K562 (cell line): ENCODE results near the gene CPVL. TPM values are rescaled to one million over a fixed set of nuclear protein-coding genes. Genes with fewer than 3 reads are reported as not detected.

Experiments used
- ATAC-seq: fragments of 200-7000 bp; cut with Tn5 transposase; 3 replicates; pipeline ENCODE4 v1.9.1; 2020; ENCODE audit warnings: moderate library complexity
- BruUV-seq: library from RNA; stranded (reverse); fragments of 400-500 nt; replicated peaks from 2 replicates; lab custom pipeline; 2021; lab: Mats Ljungman, UMichigan
- CTCF ChIA-PET: fragments of 300-600 bp; formaldehyde crosslinking; extraction: SDS; loops from one replicate; lab custom pipeline; 2021; ENCODE audit warnings: low intra/inter-chr PET ratio; lab: Yijun Ruan, JAX
- POLR2A ChIA-PET: fragments of 300-600, 350-650 bp; sonication (Branson Sonifier 250); formaldehyde crosslinking; extraction: SDS; loops from one replicate; lab custom pipeline; 2021; ENCODE audit warnings: antibody characterized with exemption, inconsistent platforms; lab: Yijun Ruan, JAX
- DNase-seq, 4 experiments: peaks; one replicate each; pipeline versions ENCODE4 v3.0.0 to v3.0.0-alpha.2; 2011 to 2018; ENCODE audit warnings: low spot score in 3 of 4, mixed read lengths in 3 of 4; ENCODE audit errors: extremely low read depth in 1 of 4
- FAIRE-seq: peaks from 2 replicates; lab custom pipeline; 2011; peaks lifted over from hg19 to GRCh38; lab: Jason Lieb, UNC
- H2AFZ ChIP-seq: 2 replicates; pipeline ENCODE4 v1.6.0; 2011; ENCODE audit warnings: low read depth, low read length, control low read depth, inconsistent platforms
- H3K27ac ChIP-seq: fragments of 200-600 bp; 3 replicates; pipeline ENCODE4 v1.8.0; 2011; ENCODE audit warnings: low read depth, mild to moderate bottlenecking, control low read depth, inconsistent platforms, low read length, moderate library complexity, mixed read lengths; ENCODE audit errors: extremely low read depth
- H3K27me3 ChIP-seq, 2 experiments: fragments of 300-600 bp in 1 of 2; 2 replicates in 1 of 2; 3 replicates in 1 of 2; pipeline versions ENCODE4 v1.6.0 to v1.8.0; 2011; ENCODE audit warnings: inconsistent platforms in 2 of 2, low read length in 2 of 2, mild to moderate bottlenecking in 1 of 2, mixed read lengths in 1 of 2, moderate library complexity in 1 of 2; ENCODE audit not compliant: control insufficient read depth in 2 of 2, insufficient read depth in 2 of 2
- H3K36me3 ChIP-seq: fragments of 300-600 bp; 3 replicates; pipeline ENCODE4 v1.8.0; 2011; ENCODE audit warnings: mild to moderate bottlenecking, low read length, inconsistent platforms; ENCODE audit not compliant: control insufficient read depth, insufficient read depth
- H3K4me1 ChIP-seq, 2 experiments: fragments of 200-600 bp in 1 of 2; replicated peaks in 1 of 2; 2 replicates in 1 of 2; 3 replicates in 1 of 2; pipeline versions ENCODE4 v1.5.1 to v1.8.0; 2011; ENCODE audit warnings: inconsistent platforms in 2 of 2, low read length in 2 of 2, mild to moderate bottlenecking in 1 of 2, mixed read lengths in 1 of 2, moderate library complexity in 1 of 2; ENCODE audit not compliant: control insufficient read depth in 2 of 2, insufficient read depth in 2 of 2
- H3K4me2 ChIP-seq: 2 replicates; pipeline ENCODE4 v1.6.1; 2011; ENCODE audit warnings: low read length, control low read depth, inconsistent platforms, mixed read lengths; ENCODE audit not compliant: insufficient read depth
- H3K4me3 ChIP-seq: fragments of 200-600 bp; sonication (generic), shearing (Covaris generic); 2 replicates; pipeline ENCODE4 v1.5.1; 2016; ENCODE audit warnings: control low read depth, inconsistent platforms
- H3K79me2 ChIP-seq: fragments of 200-600 bp; 3 replicates; pipeline ENCODE4 v1.8.0; 2011; ENCODE audit warnings: low read length, inconsistent platforms; ENCODE audit not compliant: control insufficient read depth, insufficient read depth
- H3K9ac ChIP-seq, 2 experiments: 2 replicates each; pipeline versions ENCODE4 v1.6.0 to v1.6.1; 2011; ENCODE audit warnings: low read depth in 2 of 2, low read length in 2 of 2, control low read depth in 1 of 2, inconsistent platforms in 1 of 2, mild to moderate bottlenecking in 1 of 2, mixed read lengths in 1 of 2; ENCODE audit not compliant: insufficient read depth in 1 of 2
- H3K9me1 ChIP-seq: one replicate; pipeline ENCODE4 v1.6.0; 2011; ENCODE audit warnings: inconsistent platforms, mild to moderate bottlenecking, low read length, moderate library complexity; ENCODE audit not compliant: control insufficient read depth, insufficient read depth
- H3K9me3 ChIP-seq: replicated peaks from 2 replicates; pipeline ENCODE4 v1.5.1; 2011; ENCODE audit warnings: low read depth, low read length, inconsistent platforms; ENCODE audit not compliant: control insufficient read depth, insufficient read depth
- H4K20me1 ChIP-seq: replicated peaks from 2 replicates; pipeline ENCODE4 v1.6.1; 2011; ENCODE audit warnings: low read length, inconsistent platforms, mixed read lengths; ENCODE audit not compliant: control insufficient read depth, insufficient read depth
- CBX8 ChIP-seq: fragments of 200-600 bp; sonication (generic); IDR thresholded peaks from 2 replicates; pipeline ENCODE4 v1.6.1; 2012; ENCODE audit warnings: borderline replicate concordance, mixed run types, low read depth, mild to moderate bottlenecking, moderate library complexity, mixed read lengths, low read length, control low read depth, inconsistent platforms; ENCODE audit not compliant: poor library complexity, severe bottlenecking; ENCODE audit errors: extremely low read depth
- FOXM1 ChIP-seq, 2 experiments: fragments of 450-650 bp in 1 of 2; sonication (generic) in 1 of 2; formaldehyde crosslinking in 1 of 2; IDR thresholded peaks; 2 replicates each; pipeline versions ENCODE4 v1.6.1 to v1.9.0; 2017 to 2022; ENCODE audit warnings: low read depth in 2 of 2, mild to moderate bottlenecking in 2 of 2, missing genetic modification reagents in 1 of 2, moderate library complexity in 1 of 2
- HIVEP1 ChIP-seq: fragments of 250-450 bp; sonication (Bioruptor Pico); IDR thresholded peaks from 2 replicates; pipeline ENCODE4 v1.4.0; 2020; ENCODE audit warnings: mild to moderate bottlenecking
- HNRNPL ChIP-seq: fragments of 200-400 bp; formaldehyde crosslinking; IDR thresholded peaks from 2 replicates; pipeline ENCODE4 v1.6.1; 2017; ENCODE audit warnings: low read depth, mild to moderate bottlenecking, low read length
- JUN ChIP-seq, 2 experiments: sonication (generic) in 1 of 2; formaldehyde crosslinking in 1 of 2; IDR thresholded peaks; 2 replicates each; pipeline versions ENCODE4 v1.6.1 to v1.8.0; 2012 to 2022; ENCODE audit warnings: borderline replicate concordance in 2 of 2, mild to moderate bottlenecking in 2 of 2, improper control_type of control experiment in 1 of 2, low read depth in 1 of 2, low read length in 1 of 2, missing genetic modification reagents in 1 of 2
- MAZ ChIP-seq, 2 experiments: fragments of 450-650 bp in 1 of 2; sonication (generic) in 1 of 2; formaldehyde crosslinking; IDR thresholded peaks in 1 of 2; conservative IDR thresholded peaks in 1 of 2; 2 replicates each; pipeline versions ENCODE4 v1.4.0 to v1.5.0; 2020; ENCODE audit warnings: mild to moderate bottlenecking in 1 of 2, missing genetic modification reagents in 1 of 2
- MTA2 ChIP-seq: fragments of 450-650 bp; IDR thresholded peaks from 2 replicates; pipeline ENCODE4 v1.6.1; 2016; ENCODE audit warnings: low read depth
- MYC ChIP-seq, 2 experiments: fragments of 250-450 bp in 1 of 2; sonication (Bioruptor Pico) in 1 of 2; IDR thresholded peaks; 2 replicates each; pipeline versions ENCODE4 v1.5.1 to v1.6.1; 2012 to 2021; ENCODE audit warnings: low read depth in 2 of 2, borderline replicate concordance in 1 of 2, improper control_type of control experiment in 1 of 2, low read length in 1 of 2, mild to moderate bottlenecking in 1 of 2, moderate library complexity in 1 of 2
- NR1H2 ChIP-seq: sonication (generic); formaldehyde crosslinking; IDR thresholded peaks from 2 replicates; pipeline ENCODE4 v1.4.0; 2020; ENCODE audit warnings: mild to moderate bottlenecking, missing genetic modification reagents
- POLR3A ChIP-seq: IDR thresholded peaks from 2 replicates; pipeline ENCODE4 v1.6.1; 2011; ENCODE audit warnings: borderline replicate concordance, mild to moderate bottlenecking, moderate library complexity; ENCODE audit not compliant: insufficient read length, insufficient read depth; ENCODE audit errors: extremely low read depth
- RBM25 ChIP-seq: fragments of 200-400 bp; formaldehyde crosslinking; IDR thresholded peaks from 2 replicates; pipeline ENCODE4 v1.6.1; 2018; ENCODE audit warnings: low read length, low read depth, moderate library complexity; ENCODE audit not compliant: severe bottlenecking
- SP2 ChIP-seq: IDR thresholded peaks from 2 replicates; pipeline ENCODE4 v1.6.1; 2011; ENCODE audit warnings: mild to moderate bottlenecking, low read depth, low read length, moderate library complexity; ENCODE audit not compliant: poor library complexity, severe bottlenecking; ENCODE audit errors: extremely low read depth
- ZNF316 ChIP-seq: fragments of 450-650 bp; IDR thresholded peaks from 2 replicates; pipeline ENCODE4 v1.6.1; 2016
- ZNF398 ChIP-seq: fragments of 250-450 bp; sonication (Bioruptor Pico); IDR thresholded peaks from 2 replicates; pipeline ENCODE4 v1.8.0; 2021; ENCODE audit warnings: moderate library complexity, mild to moderate bottlenecking, inconsistent platforms
- WGBS: fragments of 100-300 bp; shearing (Covaris generic); methylation state at CpG from one replicate; pipeline ENCODE4 v1.1.6; 2016; ENCODE audit warnings: low coverage, mixed read lengths; ENCODE audit not compliant: insufficient coverage; ENCODE audit errors: missing lambda C conversion rate; 5-methylcytosine and 5-hydroxymethylcytosine counted together
- in situ Hi-C: fragments of 300-500 bp; cut with MboI; formaldehyde crosslinking; loops from 4 replicates; pipeline ENCODE4 v1.15.0; 2018; ENCODE audit warnings: inconsistent platforms, mixed read lengths
- intact Hi-C: fragments of 100-400 bp; cut with micrococcal nuclease; formaldehyde crosslinking; loops from 2 replicates; pipeline ENCODE4 v1.14.2; 2022
- polyA plus RNA-seq, 8 experiments: library from polyadenylated mRNA; depleted of rRNA in 4 of 8; stranded (reverse) in 5 of 8; unstranded in 3 of 8; fragments of >200 nt; fragmentation: Nextera tagmentation in 2 of 8; fragmentation: Illumina TruSeq in 1 of 8; extraction: Ambion mirVana in 2 of 8; extraction: Trizol in 1 of 8; gene quantifications; 2 replicates each; pipeline versions ENCODE4 v1.2.1 to v1.2.3, GENCODE V29; 2011 to 2014; ENCODE audit warnings: inconsistent platforms in 1 of 8, missing spikeins in 1 of 8
- total RNA-seq, 7 experiments: library from RNA; depleted of rRNA in 6 of 7; stranded (reverse); fragments of >200 nt in 6 of 7; fragmentation: Illumina TruSeq in 2 of 7; extraction: Trizol in 2 of 7; gene quantifications; 2 replicates each; pipeline versions ENCODE4 v1.2.1 to v1.2.3, GENCODE V29; 2011 to 2021; ENCODE audit warnings: low replicate concordance in 1 of 7
- TF ChIP-seq, protein P1 (sequence below), 3 experiments: IDR thresholded peaks in 2 of 3; conservative IDR thresholded peaks in 1 of 3; 2 replicates each; pipeline ENCODE4 v1.5.1; 2011 to 2012; ENCODE audit warnings: low read length in 3 of 3, mild to moderate bottlenecking in 3 of 3, control low read depth in 2 of 3, improper control_type of control experiment in 1 of 3, inconsistent platforms in 1 of 3, low read depth in 1 of 3, mixed read lengths in 1 of 3, moderate library complexity in 1 of 3; ENCODE audit not compliant: insufficient read depth in 2 of 3

The CPVL gene
- total and polyA plus RNA-seq, 9 of the 15 experiments (the other 6 are each of a cell fraction or from before 2014, with no cell fraction given), result 0.89 to 2.4 (median 1.5) TPM

DNA sequence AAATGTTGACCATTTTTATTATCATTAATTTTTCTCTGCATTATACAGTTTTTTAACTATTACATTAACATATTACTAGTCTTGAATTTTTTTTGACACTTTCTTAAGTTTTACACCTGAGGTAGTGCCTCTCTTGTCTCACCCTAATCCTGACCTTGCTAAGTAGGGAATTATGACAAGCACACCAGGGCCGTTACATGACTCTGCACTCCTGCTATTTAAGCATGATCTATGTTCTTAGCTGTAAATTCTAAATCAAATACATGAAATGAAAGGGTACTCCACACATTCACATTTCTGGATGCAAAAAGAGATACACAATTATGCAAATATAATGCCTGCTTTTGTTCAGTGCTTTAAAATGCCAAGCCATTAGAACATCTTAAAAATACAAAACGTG is 23.6 kb downstream of the CPVL start:
- no peak overlapping the region for H3K27ac ChIP-seq
- no peaks in the 10 kb centered on the region for H3K36me3 ChIP-seq
- no peak overlapping the region for H3K4me3 ChIP-seq
- ChIA-PET POLR2A (interaction anchor here (0.8 kb wide), 1 partner anchor 195 kb away, joined by 3 read pairs; no protein-coding TSS in a partner anchor), CTCF (no interaction called here)
- TF ChIP-seq FOXM1 (IDR thresholded peaks at IDR 0.05; ENCODE audit: low read depth), result no peak
- TF ChIP-seq FOXM1 (CRISPR knock-in tag; IDR thresholded peaks at IDR 0.05; ENCODE audit: low read depth), result no peak
- TF ChIP-seq MTA2, result no peak
- TF ChIP-seq ZNF398 (CRISPR knock-in tag), result no peak
- TF ChIP-seq MYC (IDR thresholded peaks at IDR 0.05; ENCODE audit: low read depth, low read length), result no peak
- no peak for TF ChIP-seq MYC (CRISPR knock-in tag; IDR thresholded peaks at IDR 0.05; ENCODE audit: borderline replicate concordance, low read depth)
- TF ChIP-seq SP2, result no peak
- no peak for TF ChIP-seq NR1H2
- no peak for TF ChIP-seq HIVEP1 (CRISPR knock-in tag)
- TF ChIP-seq MAZ (CRISPR knock-in tag; conservative IDR thresholded peaks at IDR 0.05 in 1 of 2, IDR thresholded peaks at IDR 0.05 in 1 of 2), result no peak
- TF ChIP-seq JUN (IDR thresholded peaks at IDR 0.05; ENCODE audit: borderline replicate concordance, low read depth, low read length), result no peak
- no peak for TF ChIP-seq JUN (CRISPR knock-in tag; IDR thresholded peaks at IDR 0.05; ENCODE audit: borderline replicate concordance)
- TF ChIP-seq, protein P1, sequence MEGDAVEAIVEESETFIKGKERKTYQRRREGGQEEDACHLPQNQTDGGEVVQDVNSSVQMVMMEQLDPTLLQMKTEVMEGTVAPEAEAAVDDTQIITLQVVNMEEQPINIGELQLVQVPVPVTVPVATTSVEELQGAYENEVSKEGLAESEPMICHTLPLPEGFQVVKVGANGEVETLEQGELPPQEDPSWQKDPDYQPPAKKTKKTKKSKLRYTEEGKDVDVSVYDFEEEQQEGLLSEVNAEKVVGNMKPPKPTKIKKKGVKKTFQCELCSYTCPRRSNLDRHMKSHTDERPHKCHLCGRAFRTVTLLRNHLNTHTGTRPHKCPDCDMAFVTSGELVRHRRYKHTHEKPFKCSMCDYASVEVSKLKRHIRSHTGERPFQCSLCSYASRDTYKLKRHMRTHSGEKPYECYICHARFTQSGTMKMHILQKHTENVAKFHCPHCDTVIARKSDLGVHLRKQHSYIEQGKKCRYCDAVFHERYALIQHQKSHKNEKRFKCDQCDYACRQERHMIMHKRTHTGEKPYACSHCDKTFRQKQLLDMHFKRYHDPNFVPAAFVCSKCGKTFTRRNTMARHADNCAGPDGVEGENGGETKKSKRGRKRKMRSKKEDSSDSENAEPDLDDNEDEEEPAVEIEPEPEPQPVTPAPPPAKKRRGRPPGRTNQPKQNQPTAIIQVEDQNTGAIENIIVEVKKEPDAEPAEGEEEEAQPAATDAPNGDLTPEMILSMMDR (IDR thresholded peaks at IDR 0.05 in 2 of 3, conservative IDR thresholded peaks at IDR 0.05 in 1 of 3; ENCODE audit: insufficient read depth in 2 of 3, low read depth in 1 of 3, low read length in 3 of 3), result no peak
- TF ChIP-seq ZNF316, result no peak
- TF ChIP-seq CBX8, result no peak
- TF ChIP-seq RBM25, result no peak
- no peak for TF ChIP-seq HNRNPL
- TF ChIP-seq POLR3A, result no peak
- no peak for ATAC-seq
- no peak overlapping the region for H2AFZ ChIP-seq
- in situ Hi-C loops, result no loop called here
- FAIRE-seq, result no peak
- H3K27me3 ChIP-seq, result no peaks in the 10 kb centered on the region; a peak in 1 of 5 replicates
- no peak overlapping the region for H3K9ac ChIP-seq
- no peaks in the 10 kb centered on the region for H4K20me1 ChIP-seq
- DNase-seq, result no peak
- H3K4me2 ChIP-seq, result no peak overlapping the region
- no peaks in the 10 kb centered on the region for H3K9me3 ChIP-seq
- WGBS, result 0% methylated on average over 2 of the region's 2 CpGs
- H3K4me1 ChIP-seq, result no peaks in the 10 kb centered on the region
- no TSS peak for BruUV-seq
- no peaks in the 10 kb centered on the region for H3K79me2 ChIP-seq
- intact Hi-C loops, result no loop called here
- H3K9me1 ChIP-seq, result no peaks in the 10 kb centered on the region
